CD4-positive, alpha-beta T cell treated with Interleukin-17A for 4 hours (primary cell): Measurements from ENCODE around the gene CDC42EP1.
"Not testable (repeated sequence)": the region's sequence is repeated elsewhere in the genome, so short reads cannot be mapped to it uniquely, and the experiment has no call there.

Experiments
- DNase-seq: peaks from one replicate; pipeline ENCODE4 v3.0.0-alpha.2; 2020; ENCODE audit warnings: mixed read lengths

CDC42EP1 gene

GRCh38 chr22:37588546-37589215, 28.4 kb downstream of the CDC42EP1 start:
- DNase-seq = no peak

- no peak for DNase-seq
Observed at GRCh38 chr22:37589636-37590035, 29.4 kb downstream of the CDC42EP1 start.

GRCh38 chr22:37591081-37591480, 30.8 kb downstream of the CDC42EP1 start:
- not testable (repeated sequence) for DNase-seq

- no peak for DNase-seq
Observed at GRCh38 chr22:37591823-37592404, 31.6 kb downstream of the CDC42EP1 start.

GRCh38 chr22:37594237-37594636, 34.0 kb downstream of the CDC42EP1 start:
- no peak for DNase-seq

- DNase-seq = no peak
Observed at GRCh38 chr22:37599153-37599552, 38.9 kb downstream of the CDC42EP1 start.

- no peak for DNase-seq
Observed at GRCh38 chr22:37601203-37601539, 40.9 kb downstream of the CDC42EP1 start.

- no peak for DNase-seq
Observed at GRCh38 chr22:37601540-37602442, 41.5 kb downstream of the CDC42EP1 start.

GRCh38 chr22:37602546-37603277, 42.4 kb downstream of the CDC42EP1 start:
- not testable (repeated sequence) for DNase-seq

GRCh38 chr22:37604074-37604473, 43.8 kb downstream of the CDC42EP1 start:
- no peak for DNase-seq

- peak; percentile 76 for DNase-seq
Observed at GRCh38 chr22:37604875-37605274, 44.6 kb downstream of the CDC42EP1 start.

GRCh38 chr22:37607010-37607934, 47.0 kb downstream of the CDC42EP1 start:
- DNase-seq = peak; percentile 97

- DNase-seq = no peak
Observed at GRCh38 chr22:37607935-37608476, 47.7 kb downstream of the CDC42EP1 start.

- peak; percentile 95 for DNase-seq
Observed at GRCh38 chr22:37608477-37609239, 48.4 kb downstream of the CDC42EP1 start, which contains the start of gene GGA1. Gene GGA1 (plus strand): TSS chr22:37608834. CDS start chr22:37608861, 27 bp downstream.

GRCh38 chr22:37609240-37610152, 49.2 kb downstream of the CDC42EP1 start:
- peak; percentile 53 for DNase-seq

- DNase-seq = not testable (repeated sequence)
Observed at GRCh38 chr22:37610153-37610475, 49.8 kb downstream of the CDC42EP1 start.

GRCh38 chr22:37610480-37611129, 50.3 kb downstream of the CDC42EP1 start:
- no peak for DNase-seq

- DNase-seq = no peak
Observed at GRCh38 chr22:37611207-37611606, 50.9 kb downstream of the CDC42EP1 start.
